Astrocyte (in vitro differentiated cells and primary cell): Measurements from ENCODE around the gene METAP1D. TPM values are rescaled to one million over a fixed set of nuclear protein-coding genes. Genes with fewer than 3 reads are reported as not detected.

Experiments
- DNase-seq: peaks from one replicate; pipeline ENCODE4 v3.0.0-alpha.2; 2010; ENCODE audit warnings: low read depth
- FAIRE-seq: peaks from 2 replicates; lab custom pipeline; 2011; peaks lifted over from hg19 to GRCh38; lab: Jason Lieb, UNC
- H2AFZ ChIP-seq: 2 replicates; pipeline ENCODE4 v1.6.0; 2012; ENCODE audit warnings: low read depth, low read length, inconsistent platforms
- H3K27ac ChIP-seq: 2 replicates; pipeline ENCODE4 v1.5.1; 2011; ENCODE audit warnings: low read depth, low read length, inconsistent platforms
- H3K27me3 ChIP-seq: 2 replicates; pipeline ENCODE4 v1.6.0; 2011; ENCODE audit warnings: low read length, inconsistent platforms; ENCODE audit not compliant: insufficient read depth
- H3K36me3 ChIP-seq: 2 replicates; pipeline ENCODE4 v1.5.1; 2011; ENCODE audit warnings: low read length, inconsistent platforms; ENCODE audit not compliant: insufficient read depth
- H3K4me1 ChIP-seq: 2 replicates; pipeline ENCODE4 v1.5.1; 2011; ENCODE audit warnings: low read length, inconsistent platforms; ENCODE audit not compliant: insufficient read depth
- H3K4me2 ChIP-seq: 2 replicates; pipeline ENCODE4 v1.6.0; 2012; ENCODE audit warnings: low read length, inconsistent platforms
- H3K4me3 ChIP-seq: 2 replicates; pipeline ENCODE4 v1.5.1; 2011; ENCODE audit warnings: low read depth, mild to moderate bottlenecking, low read length, inconsistent platforms; ENCODE audit not compliant: insufficient read depth
- H3K79me2 ChIP-seq: 2 replicates; pipeline ENCODE4 v1.6.0; 2012; ENCODE audit warnings: mild to moderate bottlenecking, low read length, inconsistent platforms; ENCODE audit not compliant: insufficient read depth
- H3K9ac ChIP-seq: 2 replicates; pipeline ENCODE4 v1.6.0; 2012; ENCODE audit warnings: mild to moderate bottlenecking, low read length, inconsistent platforms
- H3K9me3 ChIP-seq: 2 replicates; pipeline ENCODE4 v1.5.1; 2012; ENCODE audit warnings: low read depth, mild to moderate bottlenecking, low read length, inconsistent platforms; ENCODE audit not compliant: insufficient read depth
- H4K20me1 ChIP-seq: 2 replicates; pipeline ENCODE4 v1.6.0; 2012; ENCODE audit warnings: low read length, inconsistent platforms; ENCODE audit not compliant: insufficient read depth
- H3K27ac Mint-ChIP-seq: one replicate; pipeline ENCODE4 v1.8.0; 2021; ENCODE audit warnings: mild to moderate bottlenecking, mixed read lengths; ENCODE audit not compliant: unreplicated experiment
- H3K27me3 Mint-ChIP-seq: one replicate; pipeline ENCODE4 v1.8.0; 2021; ENCODE audit warnings: low read depth, mixed read lengths; ENCODE audit not compliant: unreplicated experiment
- H3K36me3 Mint-ChIP-seq: one replicate; pipeline ENCODE4 v1.8.0; 2021; ENCODE audit warnings: low read depth, mixed read lengths; ENCODE audit not compliant: unreplicated experiment
- H3K4me1 Mint-ChIP-seq: one replicate; pipeline ENCODE4 v1.8.0; 2021; ENCODE audit warnings: low read depth, mixed read lengths; ENCODE audit not compliant: unreplicated experiment
- H3K4me3 Mint-ChIP-seq: one replicate; pipeline ENCODE4 v1.8.0; 2021; ENCODE audit warnings: mild to moderate bottlenecking, moderate library complexity, mixed read lengths; ENCODE audit not compliant: unreplicated experiment
- H3K9me3 Mint-ChIP-seq: one replicate; pipeline ENCODE4 v1.8.0; 2021; ENCODE audit warnings: mild to moderate bottlenecking, mixed read lengths; ENCODE audit not compliant: unreplicated experiment
- CTCF ChIP-seq: IDR thresholded peaks from 2 replicates; pipeline ENCODE4 v1.5.1; 2011; ENCODE audit warnings: low read depth, mild to moderate bottlenecking, inconsistent platforms, low read length, moderate library complexity; ENCODE audit not compliant: insufficient read depth
- EZH2 ChIP-seq: IDR thresholded peaks from 2 replicates; pipeline ENCODE4 v1.6.1; 2012; ENCODE audit warnings: mild to moderate bottlenecking, low read length, inconsistent platforms; ENCODE audit not compliant: insufficient read depth
- total RNA-seq: library from RNA; stranded (reverse); gene quantifications from 2 replicates; pipeline ENCODE4 v1.2.1, GENCODE V29; 2021

Gene METAP1D
- total RNA-seq, 1 donor from 2014 or later = 6.5 TPM

GRCh38 chr2:172073518-172073917 lies 73.8 kb downstream of the METAP1D start:
- FAIRE-seq = no peak
- no peak overlapping the region for H2AFZ ChIP-seq
- no peaks in the 10 kb centered on the region for H3K36me3 ChIP-seq
- no peaks in the 10 kb centered on the region for H3K9me3 Mint-ChIP-seq
- no peak overlapping the region for H3K4me2 ChIP-seq
- H3K4me3 Mint-ChIP-seq = no peak overlapping the region
- no peak for DNase-seq
- no peaks in the 10 kb centered on the region for H3K4me1 Mint-ChIP-seq
- H3K27me3 Mint-ChIP-seq = peaks cover 26% of the 10 kb centered on the region
- H3K4me1 ChIP-seq = no peaks in the 10 kb centered on the region
- TF ChIP-seq CTCF (no peak), EZH2 (no peak)
- no peaks in the 10 kb centered on the region for H3K9me3 ChIP-seq
- no peak overlapping the region for H3K4me3 ChIP-seq
- no peak overlapping the region for H3K27ac Mint-ChIP-seq
- H4K20me1 ChIP-seq = no peaks in the 10 kb centered on the region
- no peaks in the 10 kb centered on the region for H3K27me3 ChIP-seq
- no peaks in the 10 kb centered on the region for H3K79me2 ChIP-seq
- no peak overlapping the region for H3K27ac ChIP-seq
- H3K9ac ChIP-seq = no peak overlapping the region
- H3K36me3 Mint-ChIP-seq = no peaks in the 10 kb centered on the region

DNA sequence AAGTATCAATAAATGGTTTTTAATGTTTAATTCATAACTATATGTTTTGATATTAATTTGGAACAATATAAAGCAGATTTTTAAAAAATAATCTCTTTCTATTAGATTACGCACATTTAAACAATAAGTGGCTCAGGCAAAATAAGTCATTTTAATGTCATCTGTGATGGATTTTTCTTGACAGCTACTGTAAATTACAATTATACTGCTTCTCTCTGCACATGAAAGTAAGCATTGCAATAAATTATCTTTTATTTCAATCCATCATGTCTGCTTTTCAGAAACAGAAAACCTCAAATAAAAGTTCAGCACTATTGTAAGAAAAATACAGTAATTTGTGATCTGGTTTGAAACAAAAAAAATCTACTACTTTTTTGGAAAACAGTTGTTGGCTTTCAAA lies 74.5 kb downstream of the METAP1D start:
- Histone ChIP-seq H4K20me1 (no peaks in the 10 kb centered on the region), H3K4me2 (no peak overlapping the region), H3K27ac (no peak overlapping the region), H3K27me3 (peaks cover under 1% of the 10 kb centered on the region), H2AFZ (no peak overlapping the region), H3K4me1 (no peaks in the 10 kb centered on the region), H3K9me3 (no peaks in the 10 kb centered on the region), H3K9ac (no peak overlapping the region), H3K4me3 (no peak overlapping the region), H3K36me3 (no peaks in the 10 kb centered on the region), H3K79me2 (no peaks in the 10 kb centered on the region)
- FAIRE-seq (no peak), DNase-seq (no peak)
- TF ChIP-seq EZH2 (no peak), CTCF (no peak)
- peaks cover 2% of the 10 kb centered on the region for H3K9me3 Mint-ChIP-seq
- H3K27me3 Mint-ChIP-seq = peaks cover 34% of the 10 kb centered on the region
- no peaks in the 10 kb centered on the region for H3K4me1 Mint-ChIP-seq
- H3K4me3 Mint-ChIP-seq = no peak overlapping the region
- no peak overlapping the region for H3K27ac Mint-ChIP-seq
- no peaks in the 10 kb centered on the region for H3K36me3 Mint-ChIP-seq

GRCh38 chr2:172079416-172079815 lies 79.7 kb downstream of the METAP1D start:
- H3K36me3 Mint-ChIP-seq = peaks cover 10% of the 10 kb centered on the region
- Histone ChIP-seq H3K27ac (no peak overlapping the region), H3K9me3 (no peaks in the 10 kb centered on the region), H3K9ac (no peak overlapping the region), H4K20me1 (peaks cover 28% of the 10 kb centered on the region), H3K79me2 (no peaks in the 10 kb centered on the region), H3K4me2 (no peak overlapping the region), H3K36me3 (no peaks in the 10 kb centered on the region), H2AFZ (no peak overlapping the region), H3K27me3 (peaks cover 51% of the 10 kb centered on the region), H3K4me3 (no peak overlapping the region), H3K4me1 (peaks cover 1% of the 10 kb centered on the region)
- no peak overlapping the region for H3K27ac Mint-ChIP-seq
- no peak for DNase-seq
- peaks cover 27% of the 10 kb centered on the region for H3K9me3 Mint-ChIP-seq
- no peak for FAIRE-seq
- TF ChIP-seq CTCF = no peak
- no peak for TF ChIP-seq EZH2
- no peaks in the 10 kb centered on the region for H3K4me1 Mint-ChIP-seq
- H3K4me3 Mint-ChIP-seq = no peak overlapping the region
- H3K27me3 Mint-ChIP-seq = peaks cover 79% of the 10 kb centered on the region
